Breast epithelium (tissue), 4 donors: ENCODE results near the gene SPATA7. TPM values are rescaled to one million over a fixed set of nuclear protein-coding genes. Genes with fewer than 3 reads are reported as not detected.

Source experiments
- DNase-seq, 2 donors: peaks; one replicate each; pipeline ENCODE4 v3.0.0-alpha.2; 2019; ENCODE audit warnings: low spot score in 2 of 2
- H3K27ac ChIP-seq, 2 donors: fragments of 200-600 bp; sonication (generic) in 1 of 2; one replicate each; pipeline ENCODE4 v1.5.1; 2016 to 2019; ENCODE audit warnings: mild to moderate bottlenecking in 1 of 2
- H3K27me3 ChIP-seq, 2 donors: fragments of 200-600 bp; sonication (generic) in 1 of 2; one replicate each; pipeline versions ENCODE4 v1.5.1 to v1.6.0; 2017 to 2019; ENCODE audit warnings: control low read depth in 1 of 2, mild to moderate bottlenecking in 1 of 2
- H3K36me3 ChIP-seq: fragments of 200-600 bp; one replicate; pipeline ENCODE4 v1.5.1; 2019
- H3K4me1 ChIP-seq, 2 donors: fragments of 200-600 bp; sonication (generic); one replicate each; pipeline ENCODE4 v1.5.1; 2016 to 2019; ENCODE audit warnings: control low read depth in 1 of 2
- H3K4me3 ChIP-seq, 3 donors: fragments of 200-600 bp; sonication (generic); 1 replicate in 2 of 3; 2 replicates in 1 of 3; pipeline ENCODE4 v1.5.1; 2016 to 2019; ENCODE audit warnings: mild to moderate bottlenecking in 3 of 3, moderate library complexity in 2 of 3
- H3K9me3 ChIP-seq, 2 donors: fragments of 200-600 bp; sonication (generic) in 1 of 2; one replicate each; pipeline ENCODE4 v1.5.1; 2016 to 2019; ENCODE audit warnings: control low read depth in 1 of 2
- POLR2A ChIP-seq: fragments of 450-650 bp; IDR thresholded peaks from one replicate; pipeline ENCODE4 v1.6.1; 2016; ENCODE audit warnings: antibody characterized with exemption, mild to moderate bottlenecking, moderate library complexity
- POLR2AphosphoS5 ChIP-seq, 3 donors: sonication (generic); formaldehyde crosslinking; IDR thresholded peaks; one replicate each; pipeline ENCODE4 v1.6.1; 2017; ENCODE audit warnings: antibody characterized with exemption in 3 of 3
- intact Hi-C: fragments of 100-400 bp; cut with DNase I; formaldehyde crosslinking; loops from one replicate; pipeline ENCODE4 v1.15.1; 2023; ENCODE audit warnings: low total_unique reads
- total RNA-seq, 3 donors: library from RNA; depleted of rRNA; stranded (reverse); fragments of >200 nt; gene quantifications; one replicate each; pipeline ENCODE4 v1.1.0, GENCODE V29; 2016
- TF ChIP-seq, protein P1 (sequence below), 3 donors: fragments of 450-650 bp; IDR thresholded peaks; one replicate each; pipeline ENCODE4 v1.5.1; 2016 to 2017; ENCODE audit warnings: antibody characterized with exemption in 3 of 3, mild to moderate bottlenecking in 3 of 3, moderate library complexity in 3 of 3

Gene SPATA7
- total RNA-seq, 3 donors from 2014 or later = 15.7 to 40.7 (median 23.3) TPM

DNA sequence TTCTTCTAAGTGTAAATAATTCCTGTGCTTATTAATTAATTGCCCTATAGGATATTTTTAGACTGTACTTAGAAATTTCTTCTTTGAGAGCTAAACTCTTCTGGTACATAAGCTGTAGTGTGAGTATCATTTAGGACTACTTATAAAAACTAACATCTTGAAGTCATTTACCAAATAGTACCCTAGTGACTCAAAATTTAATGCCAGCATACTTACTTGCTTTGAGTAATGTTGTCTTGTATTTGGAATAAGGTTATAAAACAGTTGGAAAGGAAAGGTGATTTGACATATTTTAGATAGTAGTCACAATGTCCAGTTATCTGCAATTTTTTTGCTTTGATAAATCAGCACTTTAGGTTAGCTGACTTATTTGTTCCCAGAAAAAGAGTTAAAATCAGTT lies 39.1 kb downstream of the SPATA7 start:
- H3K27me3 ChIP-seq = no peaks in the 10 kb centered on the region
- intact Hi-C loops = no loop called here
- no peak overlapping the region for H3K4me3 ChIP-seq
- no peaks in the 10 kb centered on the region for H3K9me3 ChIP-seq
- no peak for TF ChIP-seq POLR2AphosphoS5 (IDR thresholded peaks at IDR 0.05)
- TF ChIP-seq, protein P1, sequence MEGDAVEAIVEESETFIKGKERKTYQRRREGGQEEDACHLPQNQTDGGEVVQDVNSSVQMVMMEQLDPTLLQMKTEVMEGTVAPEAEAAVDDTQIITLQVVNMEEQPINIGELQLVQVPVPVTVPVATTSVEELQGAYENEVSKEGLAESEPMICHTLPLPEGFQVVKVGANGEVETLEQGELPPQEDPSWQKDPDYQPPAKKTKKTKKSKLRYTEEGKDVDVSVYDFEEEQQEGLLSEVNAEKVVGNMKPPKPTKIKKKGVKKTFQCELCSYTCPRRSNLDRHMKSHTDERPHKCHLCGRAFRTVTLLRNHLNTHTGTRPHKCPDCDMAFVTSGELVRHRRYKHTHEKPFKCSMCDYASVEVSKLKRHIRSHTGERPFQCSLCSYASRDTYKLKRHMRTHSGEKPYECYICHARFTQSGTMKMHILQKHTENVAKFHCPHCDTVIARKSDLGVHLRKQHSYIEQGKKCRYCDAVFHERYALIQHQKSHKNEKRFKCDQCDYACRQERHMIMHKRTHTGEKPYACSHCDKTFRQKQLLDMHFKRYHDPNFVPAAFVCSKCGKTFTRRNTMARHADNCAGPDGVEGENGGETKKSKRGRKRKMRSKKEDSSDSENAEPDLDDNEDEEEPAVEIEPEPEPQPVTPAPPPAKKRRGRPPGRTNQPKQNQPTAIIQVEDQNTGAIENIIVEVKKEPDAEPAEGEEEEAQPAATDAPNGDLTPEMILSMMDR (IDR thresholded peaks at IDR 0.05) = no peak
- TF ChIP-seq POLR2A = no peak
- H3K27ac ChIP-seq = no peak overlapping the region
- no peaks in the 10 kb centered on the region for H3K36me3 ChIP-seq
- no peaks in the 10 kb centered on the region for H3K4me1 ChIP-seq
- DNase-seq = no peak

DNA sequence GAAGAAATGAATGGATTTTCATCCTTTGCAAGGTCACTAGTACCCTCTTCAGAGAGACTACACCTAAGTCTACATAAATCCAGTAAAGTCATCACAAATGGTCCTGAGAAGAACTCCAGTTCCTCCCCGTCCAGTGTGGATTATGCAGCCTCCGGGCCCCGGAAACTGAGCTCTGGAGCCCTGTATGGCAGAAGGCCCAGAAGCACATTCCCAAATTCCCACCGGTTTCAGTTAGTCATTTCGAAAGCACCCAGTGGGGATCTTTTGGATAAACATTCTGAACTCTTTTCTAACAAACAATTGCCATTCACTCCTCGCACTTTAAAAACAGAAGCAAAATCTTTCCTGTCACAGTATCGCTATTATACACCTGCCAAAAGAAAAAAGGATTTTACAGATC lies 40.8 kb downstream of the SPATA7 start:
- H3K4me1 ChIP-seq = no peaks in the 10 kb centered on the region
- intact Hi-C loops = no loop called here
- H3K36me3 ChIP-seq = no peaks in the 10 kb centered on the region
- TF ChIP-seq POLR2A (no peak), POLR2AphosphoS5 (IDR thresholded peaks at IDR 0.05) (no peak)
- TF ChIP-seq, protein P1 (IDR thresholded peaks at IDR 0.05) = no peak
- DNase-seq = no peak
- H3K9me3 ChIP-seq = no peaks in the 10 kb centered on the region
- no peak overlapping the region for H3K4me3 ChIP-seq
- no peak overlapping the region for H3K27ac ChIP-seq
- H3K27me3 ChIP-seq = no peaks in the 10 kb centered on the region

DNA sequence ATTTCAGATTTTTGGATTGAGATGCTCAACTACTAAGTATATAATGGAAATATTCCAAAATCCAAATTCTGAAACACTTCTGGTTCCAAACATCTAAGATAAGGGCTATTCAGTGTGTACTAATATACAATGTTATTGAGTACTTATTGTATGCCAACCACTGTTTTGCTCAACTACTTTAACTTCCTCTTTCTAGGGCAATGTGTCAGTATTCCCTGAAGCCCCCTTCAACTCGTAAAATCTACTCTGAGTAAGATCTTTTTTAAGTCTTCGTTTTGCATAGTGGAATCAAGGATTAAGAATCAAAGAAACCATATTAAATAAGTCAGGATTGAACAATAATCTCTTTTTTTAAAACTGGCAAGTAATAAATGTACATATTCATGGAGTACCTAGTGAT lies 45.5 kb downstream of the SPATA7 start:
- Histone ChIP-seq H3K4me1 (no peaks in the 10 kb centered on the region), H3K36me3 (no peaks in the 10 kb centered on the region), H3K9me3 (no peaks in the 10 kb centered on the region), H3K27ac (no peak overlapping the region), H3K27me3 (no peaks in the 10 kb centered on the region), H3K4me3 (no peak overlapping the region)
- TF ChIP-seq, protein P1 (IDR thresholded peaks at IDR 0.05) = no peak
- TF ChIP-seq POLR2A (no peak), POLR2AphosphoS5 (IDR thresholded peaks at IDR 0.05) (no peak)
- intact Hi-C loops = no loop called here
- DNase-seq = no peak

DNA sequence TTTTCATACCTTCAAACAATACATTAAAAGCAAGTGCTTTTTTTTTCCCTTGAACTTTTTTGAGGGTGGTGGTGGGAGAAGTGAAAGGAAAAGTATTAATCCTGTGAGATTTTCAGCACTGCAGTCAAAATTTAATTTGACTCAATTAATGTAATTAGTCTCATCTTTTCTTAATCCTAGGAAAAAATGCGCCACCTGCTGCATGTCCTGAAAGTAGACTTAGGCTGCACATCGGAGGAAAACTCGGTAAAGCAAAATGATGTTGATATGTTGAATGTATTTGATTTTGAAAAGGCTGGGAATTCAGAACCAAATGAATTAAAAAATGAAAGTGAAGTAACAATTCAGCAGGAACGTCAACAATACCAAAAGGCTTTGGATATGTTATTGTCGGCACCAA lies 52.2 kb downstream of the SPATA7 start:
- Histone ChIP-seq H3K27ac (no peak overlapping the region), H3K27me3 (no peaks in the 10 kb centered on the region), H3K9me3 (no peaks in the 10 kb centered on the region), H3K4me3 (no peak overlapping the region), H3K36me3 (no peaks in the 10 kb centered on the region), H3K4me1 (no peaks in the 10 kb centered on the region)
- no peak for TF ChIP-seq POLR2AphosphoS5 (IDR thresholded peaks at IDR 0.05)
- TF ChIP-seq, protein P1 (IDR thresholded peaks at IDR 0.05) = no peak
- no peak for TF ChIP-seq POLR2A
- intact Hi-C loops = no loop called here
- DNase-seq = no peak

DNA sequence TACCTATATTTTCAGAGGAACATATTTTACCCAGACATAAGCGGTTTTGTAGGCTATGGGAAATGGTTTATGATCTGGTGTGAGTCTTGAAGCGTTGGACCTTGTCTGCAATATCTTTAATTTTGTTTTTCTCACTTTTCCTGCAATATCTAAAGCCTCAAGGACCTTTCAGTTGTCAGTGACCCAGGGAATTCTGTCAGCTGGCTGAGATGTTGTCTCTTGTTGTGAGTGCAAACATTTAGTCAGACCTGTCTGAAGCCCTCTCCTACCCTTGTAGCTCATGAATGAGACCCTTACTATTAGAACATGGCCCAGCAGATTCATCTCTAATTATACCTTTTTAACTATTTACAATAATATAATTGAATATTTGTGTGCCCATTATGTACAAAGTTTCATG lies 53.6 kb downstream of the SPATA7 start:
- Histone ChIP-seq H3K36me3 (no peaks in the 10 kb centered on the region), H3K4me3 (no peak overlapping the region), H3K27me3 (no peaks in the 10 kb centered on the region), H3K4me1 (no peaks in the 10 kb centered on the region), H3K9me3 (no peaks in the 10 kb centered on the region), H3K27ac (no peak overlapping the region)
- DNase-seq = no peak
- TF ChIP-seq POLR2AphosphoS5 (IDR thresholded peaks at IDR 0.05) = no peak
- TF ChIP-seq POLR2A = no peak
- TF ChIP-seq, protein P1 (IDR thresholded peaks at IDR 0.05) = no peak
- intact Hi-C loops = no loop called here
